Gastrocnemius medialis (tissue), 4 donors: ENCODE results near the gene PTPRQ.

Source experiments
- POLR2A ChIP-seq, 2 donors: fragments of 450-650 bp; IDR thresholded peaks; one replicate each; pipeline ENCODE4 v1.6.1; 2017; ENCODE audit warnings: antibody characterized with exemption in 2 of 2, mild to moderate bottlenecking in 2 of 2, moderate library complexity in 2 of 2
- TF ChIP-seq, protein P1 (sequence below), 5 experiments: fragments of 450-650 bp in 3 of 5; fragments of 200-600 bp in 2 of 5; sonication (generic) in 2 of 5; IDR thresholded peaks in 4 of 5; conservative IDR thresholded peaks in 1 of 5; 1 replicate in 4 of 5; 2 replicates in 1 of 5; pipeline ENCODE4 v1.5.1; 2016 to 2019; ENCODE audit warnings: antibody characterized with exemption in 5 of 5, mild to moderate bottlenecking in 3 of 5, moderate library complexity in 3 of 5

DNA sequence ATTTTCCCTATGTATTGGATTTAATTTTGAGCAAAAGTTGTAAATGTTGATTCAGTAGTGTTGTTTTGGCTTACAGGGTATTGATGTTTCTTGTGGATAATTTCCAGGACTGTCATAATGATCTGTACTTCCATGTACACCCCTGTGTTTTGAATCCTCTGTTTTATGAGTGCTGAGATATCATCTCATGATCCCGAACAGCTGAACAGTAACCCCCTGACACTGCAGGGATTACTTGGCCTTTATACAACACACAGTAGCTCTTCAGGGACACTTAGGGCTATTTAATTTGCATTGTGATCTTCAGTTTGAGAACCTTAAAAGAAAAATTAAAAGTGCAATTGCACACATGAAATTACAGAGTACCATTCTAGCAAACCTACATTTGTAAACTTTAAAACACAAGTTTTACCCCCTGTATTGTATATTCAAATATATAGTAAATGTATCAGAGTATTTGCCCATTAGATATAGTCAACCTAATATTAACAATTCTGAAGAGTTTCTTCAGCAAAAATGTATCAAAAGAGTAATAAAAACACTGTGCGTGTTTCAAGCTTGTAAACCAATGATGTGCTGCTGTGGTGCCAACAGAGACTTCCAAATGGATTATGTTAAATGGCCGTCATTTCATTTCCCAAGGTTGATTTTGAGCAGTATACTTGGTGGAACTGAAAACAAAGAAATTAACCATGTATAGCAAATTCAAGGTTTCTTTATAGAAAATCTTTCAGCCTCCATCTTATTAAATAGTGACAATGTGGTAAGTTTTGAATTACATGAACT is 235.5 kb downstream of the PTPRQ start:
- TF ChIP-seq, protein P1, sequence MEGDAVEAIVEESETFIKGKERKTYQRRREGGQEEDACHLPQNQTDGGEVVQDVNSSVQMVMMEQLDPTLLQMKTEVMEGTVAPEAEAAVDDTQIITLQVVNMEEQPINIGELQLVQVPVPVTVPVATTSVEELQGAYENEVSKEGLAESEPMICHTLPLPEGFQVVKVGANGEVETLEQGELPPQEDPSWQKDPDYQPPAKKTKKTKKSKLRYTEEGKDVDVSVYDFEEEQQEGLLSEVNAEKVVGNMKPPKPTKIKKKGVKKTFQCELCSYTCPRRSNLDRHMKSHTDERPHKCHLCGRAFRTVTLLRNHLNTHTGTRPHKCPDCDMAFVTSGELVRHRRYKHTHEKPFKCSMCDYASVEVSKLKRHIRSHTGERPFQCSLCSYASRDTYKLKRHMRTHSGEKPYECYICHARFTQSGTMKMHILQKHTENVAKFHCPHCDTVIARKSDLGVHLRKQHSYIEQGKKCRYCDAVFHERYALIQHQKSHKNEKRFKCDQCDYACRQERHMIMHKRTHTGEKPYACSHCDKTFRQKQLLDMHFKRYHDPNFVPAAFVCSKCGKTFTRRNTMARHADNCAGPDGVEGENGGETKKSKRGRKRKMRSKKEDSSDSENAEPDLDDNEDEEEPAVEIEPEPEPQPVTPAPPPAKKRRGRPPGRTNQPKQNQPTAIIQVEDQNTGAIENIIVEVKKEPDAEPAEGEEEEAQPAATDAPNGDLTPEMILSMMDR (IDR thresholded peaks at IDR 0.05 in 4 of 5, conservative IDR thresholded peaks at IDR 0.05 in 1 of 5), result no peak
- no peak for TF ChIP-seq POLR2A (IDR thresholded peaks at IDR 0.05)
